ENCODE measurements around the gene RAP1GAP2. TPM values are rescaled to one million over a fixed set of nuclear protein-coding genes. Genes with fewer than 3 reads are reported as not detected.

RAP1GAP2 gene
- total and polyA plus RNA-seq, 2 of the 8 experiments (the other 6 are each of a cell fraction or from before 2014, with no cell fraction given) = 24.0 to 63.8 TPM

DNA sequence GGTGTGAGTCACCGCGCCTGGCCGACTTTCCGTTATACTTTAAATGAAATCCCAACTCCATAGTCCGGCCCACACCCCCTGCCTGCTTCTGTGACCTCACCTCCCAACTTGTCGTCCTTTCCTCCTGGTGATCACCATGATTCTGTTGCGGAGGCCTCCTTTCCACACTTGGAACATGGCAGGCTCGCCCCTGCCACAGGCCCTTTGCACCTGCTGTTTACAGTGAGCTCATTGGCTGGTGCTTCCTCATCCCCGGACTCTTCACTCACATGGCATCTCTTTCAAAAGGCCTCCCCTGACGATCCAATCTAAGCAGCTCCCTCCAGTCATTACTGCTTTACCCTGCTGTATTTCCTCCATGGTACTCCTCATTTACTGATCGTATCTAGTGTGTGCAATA, 64.6 kb downstream of the RAP1GAP2 start:
- H2AFZ ChIP-seq (ENCODE audit: low read length) = no peak overlapping the region
- H2BK15ac ChIP-seq (ENCODE audit: low read length) = no peak overlapping the region
- no peak overlapping the region for H4K8ac ChIP-seq (ENCODE audit: extremely low read depth, insufficient read depth, low read length)
- H2AK5ac ChIP-seq (ENCODE audit: low read depth, low read length) = no peak overlapping the region
- H3K23ac ChIP-seq (ENCODE audit: insufficient read length) = no peak overlapping the region
- peak overlapping the region; percentile 23; the same call in 1 of the 2 replicates for H2BK12ac ChIP-seq (ENCODE audit: low read depth, low read length)
- POLR2A ChIA-PET (ENCODE audit: partially characterized antibody) = interaction anchor here (1.0 to 3.3 kb wide), 2 partner anchors 13 to 23 kb away, joined by 3 to 10 read pairs; no protein-coding TSS in a partner anchor
- H3K79me2 ChIP-seq (ENCODE audit: control insufficient read depth in 1 of 2, insufficient read depth in 2 of 2, low read length in 2 of 2) = peaks cover 32 to 94% of the 10 kb centered on the region in 2 experiments
- WGBS, 2 experiments (ENCODE audit: extremely low coverage in 1 of 2, insufficient coverage in 1 of 2, insufficient read length in 1 of 2, insufficient replicate concordance in 2 of 2, low coverage in 1 of 2, low lambda C conversion rate in 2 of 2, missing lambda C conversion rate in 1 of 2) = 89% methylated on average over 11 of the region's 11 CpGs; no CpG with 5 or more reads in 1 of the 2 experiments
- no peak overlapping the region for H2BK5ac ChIP-seq (ENCODE audit: low read depth, low read length)
- no peak overlapping the region for H3K27ac ChIP-seq (ENCODE audit: low read depth, low read length)
- H3K4me1 ChIP-seq (replicated peaks in 1 of 4; ENCODE audit: control insufficient read depth in 3 of 4, insufficient read depth in 4 of 4, low read length in 3 of 4) = peaks cover 4 to 30% (median 17%) of the 10 kb centered on the region in 4 experiments
- H3K4me2 ChIP-seq (ENCODE audit: insufficient read depth in 1 of 2, low read depth in 2 of 2, low read length in 2 of 2) = no peak overlapping the region
- H2BK120ac ChIP-seq (replicated peaks; ENCODE audit: low read depth, low read length) = no peak overlapping the region
- H2BK20ac ChIP-seq (ENCODE audit: low read length) = no peak overlapping the region
- no peaks in the 10 kb centered on the region for H3K27me3 ChIP-seq (replicated peaks in 1 of 4; ENCODE audit: control insufficient read depth in 3 of 4, extremely low read depth in 1 of 4, insufficient read depth in 3 of 4, low read length in 3 of 4)
- no peak overlapping the region for H4K91ac ChIP-seq (replicated peaks; ENCODE audit: insufficient read length, low read length)
- no peaks in the 10 kb centered on the region for H3K9me3 ChIP-seq (ENCODE audit: insufficient read depth in 2 of 2, low read depth in 1 of 2, low read length in 1 of 2)
- TF ChIP-seq, protein P1, sequence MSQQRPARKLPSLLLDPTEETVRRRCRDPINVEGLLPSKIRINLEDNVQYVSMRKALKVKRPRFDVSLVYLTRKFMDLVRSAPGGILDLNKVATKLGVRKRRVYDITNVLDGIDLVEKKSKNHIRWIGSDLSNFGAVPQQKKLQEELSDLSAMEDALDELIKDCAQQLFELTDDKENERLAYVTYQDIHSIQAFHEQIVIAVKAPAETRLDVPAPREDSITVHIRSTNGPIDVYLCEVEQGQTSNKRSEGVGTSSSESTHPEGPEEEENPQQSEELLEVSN (IDR thresholded peaks at IDR 0.05) = no peak
- TF ChIP-seq ATF3 (IDR thresholded peaks at IDR 0.05; ENCODE audit: insufficient read depth, low read depth, low read length) (no peak), BCL11A (IDR thresholded peaks at IDR 0.05; ENCODE audit: low read depth in 2 of 2, low read length in 2 of 2) (no peak), KDM1A (IDR thresholded peaks at IDR 0.05; ENCODE audit: borderline replicate concordance, low read length) (peak; percentile 89), HDAC2 (IDR thresholded peaks at IDR 0.05; ENCODE audit: borderline replicate concordance in 1 of 2, low read depth in 2 of 2, low read length in 2 of 2) (peak in 1 of 2 experiments; percentile 57; a peak in 1 of 4 replicates), RXRA (IDR thresholded peaks at IDR 0.05; ENCODE audit: insufficient read depth, low read depth, low read length) (no peak)
- no peak overlapping the region for H3K9ac ChIP-seq (replicated peaks in 1 of 4; ENCODE audit: extremely low read depth in 1 of 4, low read depth in 3 of 4, low read length in 3 of 4)
- FAIRE-seq (no peak), DNase-seq (ENCODE audit: low read depth in 1 of 2, low spot score in 2 of 2) (no peak)
- no peak overlapping the region for H3K4me3 ChIP-seq (ENCODE audit: extremely low read depth in 1 of 4, insufficient read depth in 2 of 4, low read depth in 3 of 4, low read length in 4 of 4)
- no peak overlapping the region for H3K14ac ChIP-seq (ENCODE audit: insufficient read length)
- H3K18ac ChIP-seq (ENCODE audit: extremely low read depth, low read length) = no peak overlapping the region
- H3K23me2 ChIP-seq (ENCODE audit: low read depth, low read length) = no peaks in the 10 kb centered on the region
- peaks cover 26% of the 10 kb centered on the region for H3K79me1 ChIP-seq (ENCODE audit: low read depth, low read length)
- no peak overlapping the region for H4K5ac ChIP-seq (ENCODE audit: insufficient read length, low read depth, low read length)
- H3K36me3 ChIP-seq (ENCODE audit: control insufficient read depth in 2 of 4, insufficient read depth in 4 of 4, low read length in 3 of 4) = no peaks in the 10 kb centered on the region
- no peak overlapping the region for H3K56ac ChIP-seq (replicated peaks; ENCODE audit: insufficient read length, low read depth, low read length)
- no peak overlapping the region for H3K4ac ChIP-seq (replicated peaks; ENCODE audit: insufficient read length, low read depth, low read length)
- H4K20me1 ChIP-seq (replicated peaks in 1 of 2; ENCODE audit: control insufficient read depth in 1 of 2, insufficient read depth in 2 of 2, low read length in 2 of 2) = peaks cover 10 to 22% of the 10 kb centered on the region in 2 experiments
- CTCF ChIA-PET (ENCODE audit: partially characterized antibody) = interaction anchor here (1.2 to 6.9 kb wide), 4 partner anchors 11 to 70 kb away, joined by 3 to 50 read pairs (median 20); no protein-coding TSS in a partner anchor
